DOHH2 (cell line): ENCODE data around the gene ST3GAL2.

ENCODE experiments used
- CTCF ChIP-seq: fragments of 200-600 bp; sonication (generic); IDR thresholded peaks from one replicate; pipeline ENCODE4 v1.5.1; 2014; ENCODE audit warnings: antibody characterized with exemption, mild to moderate bottlenecking, low read depth, low read length; ENCODE audit not compliant: poor library complexity, severe bottlenecking
- EZH2phosphoT487 ChIP-seq: fragments of 200-600 bp; sonication (generic); IDR thresholded peaks from 2 replicates; pipeline ENCODE4 v1.6.1; 2017; ENCODE audit warnings: borderline replicate concordance, mild to moderate bottlenecking, antibody characterized with exemption, low read length, moderate library complexity, mixed read lengths

- TF ChIP-seq CTCF (no peak), EZH2phosphoT487 (no peak)
These were observed 28.2 kb downstream of the ST3GAL2 start for GRCh38 chr16:70410734-70411133.
